K562 (cell line): ENCODE data around the gene S100A9.

Experiments used
- ATF7 ChIP-seq: fragments of 450-650 bp; IDR thresholded peaks from 2 replicates; pipeline ENCODE4 v1.7.1; 2014; ENCODE audit warnings: mild to moderate bottlenecking, moderate library complexity
- CBX8 ChIP-seq: fragments of 200-600 bp; sonication (generic); IDR thresholded peaks from 2 replicates; pipeline ENCODE4 v1.6.1; 2012; ENCODE audit warnings: borderline replicate concordance, mixed run types, low read depth, mild to moderate bottlenecking, moderate library complexity, mixed read lengths, low read length, control low read depth, inconsistent platforms; ENCODE audit not compliant: poor library complexity, severe bottlenecking; ENCODE audit errors: extremely low read depth
- EP300 ChIP-seq: IDR thresholded peaks from 2 replicates; pipeline ENCODE4 v1.6.1; 2012; ENCODE audit warnings: low read length, improper control_type of control experiment
- EZH2 ChIP-seq: IDR thresholded peaks from 2 replicates; pipeline ENCODE4 v1.6.1; 2012; ENCODE audit warnings: low read depth, mild to moderate bottlenecking, inconsistent platforms, low read length, borderline replicate concordance
- FOXP1 ChIP-seq: sonication (generic); formaldehyde crosslinking; IDR thresholded peaks from 2 replicates; pipeline ENCODE4 v1.8.0; 2022; ENCODE audit warnings: mild to moderate bottlenecking, missing genetic modification reagents
- NFE2L1 ChIP-seq: fragments of 450-650 bp; IDR thresholded peaks from 2 replicates; pipeline ENCODE4 v1.6.1; 2016; ENCODE audit warnings: missing genetic modification characterization, low read depth, mild to moderate bottlenecking, missing compliant biosample characterization, moderate library complexity, borderline replicate concordance
- PHF8 ChIP-seq: fragments of 200-600 bp; sonication (generic); IDR thresholded peaks from 2 replicates; pipeline ENCODE4 v1.6.1; 2012; ENCODE audit warnings: mixed run types, mild to moderate bottlenecking, inconsistent platforms, low read length, moderate library complexity, borderline replicate concordance
- POLR2AphosphoS5 ChIP-seq: IDR thresholded peaks from 2 replicates; pipeline ENCODE4 v1.6.1; 2011; ENCODE audit warnings: mild to moderate bottlenecking, low read depth, low read length, moderate library complexity; ENCODE audit not compliant: control insufficient read depth, insufficient read depth
- POLR3A ChIP-seq: IDR thresholded peaks from 2 replicates; pipeline ENCODE4 v1.6.1; 2011; ENCODE audit warnings: borderline replicate concordance, mild to moderate bottlenecking, moderate library complexity; ENCODE audit not compliant: insufficient read length, insufficient read depth; ENCODE audit errors: extremely low read depth
- RFX5 ChIP-seq: IDR thresholded peaks from 2 replicates; pipeline ENCODE4 v1.6.1; 2011; ENCODE audit warnings: low read depth, mild to moderate bottlenecking, improper control_type of control experiment, low read length

GRCh38 chr1:153394391-153394790, 36.7 kb downstream of the S100A9 start:
- TF ChIP-seq POLR2AphosphoS5 (no peak), EP300 (no peak), EZH2 (no peak), ATF7 (no peak), CBX8 (no peak), POLR3A (no peak), NFE2L1 (tag) (no peak), RFX5 (no peak), FOXP1 (CRISPR knock-in tag) (no peak), PHF8 (no peak)
